SU-DHL-6 (cell line): Measurements from ENCODE around the gene ACTN1.

Experiments used
- H2AFZ ChIP-seq: fragments of 200-600 bp; sonication (generic); 2 replicates; pipeline ENCODE4 v1.6.1; 2014; ENCODE audit warnings: low read depth, mild to moderate bottlenecking, moderate library complexity, mixed read lengths, antibody characterized with exemption, low read length; ENCODE audit not compliant: severe bottlenecking
- H3F3A ChIP-seq: fragments of 200-600 bp; shearing (Covaris generic); 2 replicates; pipeline ENCODE4 v1.6.0; 2016; ENCODE audit warnings: antibody characterized with exemption, mild to moderate bottlenecking; ENCODE audit not compliant: insufficient read depth
- H3K27ac ChIP-seq: fragments of 200-600 bp; sonication (generic); 2 replicates; pipeline ENCODE4 v1.5.1; 2016; ENCODE audit warnings: low read depth, mild to moderate bottlenecking, low read length, moderate library complexity, mixed read lengths
- H3K27me3 ChIP-seq: fragments of 200-600 bp; sonication (generic), shearing (Covaris generic); 2 replicates; pipeline ENCODE4 v1.6.0; 2014; ENCODE audit warnings: mild to moderate bottlenecking, low read length
- H3K36me3 ChIP-seq: fragments of 200-600 bp; sonication (generic); 2 replicates; pipeline ENCODE4 v1.6.1; 2014; ENCODE audit warnings: mild to moderate bottlenecking, low read length, mixed read lengths
- H3K4me2 ChIP-seq: fragments of 300-600, 200-600 bp; shearing (Covaris generic), sonication (generic); 2 replicates; pipeline ENCODE4 v1.6.0; 2014; ENCODE audit warnings: low read length, low read depth, mild to moderate bottlenecking; ENCODE audit not compliant: poor library complexity, severe bottlenecking
- H3K4me3 ChIP-seq: fragments of 200-600 bp; sonication (generic); 2 replicates; pipeline ENCODE4 v1.5.1; 2014; ENCODE audit warnings: antibody characterized with exemption, low read length, mild to moderate bottlenecking, mixed read lengths; ENCODE audit not compliant: insufficient read depth, poor library complexity, severe bottlenecking
- H3K79me2 ChIP-seq: fragments of 200-600 bp; sonication (generic); 2 replicates; pipeline ENCODE4 v1.6.1; 2014; ENCODE audit warnings: mild to moderate bottlenecking, low read length, moderate library complexity; ENCODE audit not compliant: insufficient read depth
- H3K9ac ChIP-seq: fragments of 200-600 bp; sonication (generic); 2 replicates; pipeline ENCODE4 v1.7.0; 2014; ENCODE audit warnings: mild to moderate bottlenecking, low read length
- H3K9me2 ChIP-seq: fragments of 200-600 bp; sonication (generic); replicated peaks from 2 replicates; pipeline ENCODE4 v1.6.1; 2014; ENCODE audit warnings: low read length; ENCODE audit not compliant: insufficient read depth
- H3K9me3 ChIP-seq: fragments of 200-600 bp; sonication (generic); 2 replicates; pipeline ENCODE4 v1.6.1; 2014; ENCODE audit warnings: low read length, mixed read lengths; ENCODE audit not compliant: insufficient read depth
- H4K20me1 ChIP-seq: fragments of 200-600 bp; sonication (generic); 2 replicates; pipeline ENCODE4 v1.6.1; 2014; ENCODE audit warnings: low read depth, mild to moderate bottlenecking, antibody characterized with exemption, low read length, moderate library complexity, mixed read lengths
- EZH2phosphoT487 ChIP-seq: fragments of 200-600 bp; sonication (generic), shearing (Covaris generic); conservative IDR thresholded peaks from 2 replicates; pipeline ENCODE4 v1.6.1; 2018; ENCODE audit warnings: mild to moderate bottlenecking, antibody characterized with exemption, low read length, moderate library complexity, mixed read lengths
- TF ChIP-seq, protein P1 (sequence below): fragments of 200-600 bp; sonication (generic); IDR thresholded peaks from one replicate; pipeline ENCODE4 v1.5.1; 2017; ENCODE audit warnings: antibody characterized with exemption, mild to moderate bottlenecking, low read length, moderate library complexity; ENCODE audit not compliant: insufficient read depth, poor library complexity, severe bottlenecking

Gene ACTN1

DNA sequence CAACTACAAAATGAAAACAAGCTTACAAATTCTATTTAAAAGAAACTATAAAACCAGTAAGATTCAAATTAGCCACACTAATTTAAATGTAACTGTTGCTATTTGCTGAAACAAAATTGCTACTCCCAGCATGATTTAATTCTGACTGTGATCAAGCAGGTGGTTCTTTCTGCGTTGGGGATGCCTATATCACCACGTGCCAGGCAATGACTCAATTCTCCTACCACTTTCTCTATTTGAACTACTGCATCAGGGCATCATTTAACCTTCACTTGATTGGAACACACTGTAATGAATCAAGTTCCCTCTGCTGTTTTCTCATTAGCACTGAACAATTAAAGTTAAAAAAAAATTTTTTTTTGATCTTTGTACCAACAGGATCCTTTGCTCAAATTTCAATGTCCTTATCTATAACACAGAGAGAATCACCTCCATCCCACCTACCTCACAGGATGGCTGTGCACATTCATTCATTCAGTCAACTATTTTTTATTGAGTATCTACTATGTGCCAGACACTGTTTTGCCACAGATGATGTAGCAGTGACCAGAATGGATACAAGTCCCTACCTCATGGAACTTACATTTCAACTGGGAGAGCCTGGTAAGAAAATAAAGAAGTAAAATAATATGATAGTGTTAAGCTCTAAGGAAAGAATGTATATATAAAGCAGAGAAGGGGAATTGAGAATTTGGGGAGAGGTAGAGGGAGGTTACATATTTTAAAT, 8.0 kb upstream of the ACTN1 start:
- Histone ChIP-seq H3K27me3 (no peaks in the 10 kb centered on the region), H3F3A (no peaks in the 10 kb centered on the region), H4K20me1 (no peaks in the 10 kb centered on the region), H3K9me2 (no peaks in the 10 kb centered on the region), H3K9me3 (no peaks in the 10 kb centered on the region), H3K9ac (no peak overlapping the region), H3K4me3 (no peak overlapping the region), H3K27ac (no peak overlapping the region), H3K36me3 (no peaks in the 10 kb centered on the region), H3K79me2 (no peaks in the 10 kb centered on the region), H3K4me2 (no peak overlapping the region), H2AFZ (no peak overlapping the region)
- TF ChIP-seq EZH2phosphoT487, result no peak
- TF ChIP-seq, protein P1, sequence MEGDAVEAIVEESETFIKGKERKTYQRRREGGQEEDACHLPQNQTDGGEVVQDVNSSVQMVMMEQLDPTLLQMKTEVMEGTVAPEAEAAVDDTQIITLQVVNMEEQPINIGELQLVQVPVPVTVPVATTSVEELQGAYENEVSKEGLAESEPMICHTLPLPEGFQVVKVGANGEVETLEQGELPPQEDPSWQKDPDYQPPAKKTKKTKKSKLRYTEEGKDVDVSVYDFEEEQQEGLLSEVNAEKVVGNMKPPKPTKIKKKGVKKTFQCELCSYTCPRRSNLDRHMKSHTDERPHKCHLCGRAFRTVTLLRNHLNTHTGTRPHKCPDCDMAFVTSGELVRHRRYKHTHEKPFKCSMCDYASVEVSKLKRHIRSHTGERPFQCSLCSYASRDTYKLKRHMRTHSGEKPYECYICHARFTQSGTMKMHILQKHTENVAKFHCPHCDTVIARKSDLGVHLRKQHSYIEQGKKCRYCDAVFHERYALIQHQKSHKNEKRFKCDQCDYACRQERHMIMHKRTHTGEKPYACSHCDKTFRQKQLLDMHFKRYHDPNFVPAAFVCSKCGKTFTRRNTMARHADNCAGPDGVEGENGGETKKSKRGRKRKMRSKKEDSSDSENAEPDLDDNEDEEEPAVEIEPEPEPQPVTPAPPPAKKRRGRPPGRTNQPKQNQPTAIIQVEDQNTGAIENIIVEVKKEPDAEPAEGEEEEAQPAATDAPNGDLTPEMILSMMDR, result no peak

DNA sequence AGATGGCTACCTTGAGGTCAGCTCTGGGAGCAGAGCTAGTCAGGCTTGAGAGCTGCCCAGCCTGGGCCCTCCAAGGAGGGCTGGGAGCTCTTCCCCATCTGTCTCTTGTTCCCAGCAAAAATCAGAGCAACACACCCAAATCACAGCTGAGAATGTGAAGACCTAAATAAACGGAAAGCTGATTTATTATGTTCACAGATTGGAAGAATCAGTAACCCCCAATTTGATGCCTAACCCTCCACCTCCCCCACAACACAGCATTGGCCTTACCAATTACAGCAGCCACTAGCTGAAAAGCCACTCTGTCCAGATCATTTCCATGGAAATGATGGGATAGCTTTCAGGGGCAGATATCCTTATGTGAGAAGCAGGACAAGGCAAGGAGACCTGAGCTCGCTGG, 7.1 kb upstream of the ACTN1 start:
- H2AFZ ChIP-seq, result no peak overlapping the region
- H3F3A ChIP-seq, result no peaks in the 10 kb centered on the region
- no peaks in the 10 kb centered on the region for H3K27me3 ChIP-seq
- H3K79me2 ChIP-seq, result no peaks in the 10 kb centered on the region
- no peaks in the 10 kb centered on the region for H3K9me3 ChIP-seq
- no peak overlapping the region for H3K4me3 ChIP-seq
- no peak overlapping the region for H3K9ac ChIP-seq
- no peaks in the 10 kb centered on the region for H3K36me3 ChIP-seq
- H3K9me2 ChIP-seq, result no peaks in the 10 kb centered on the region
- TF ChIP-seq EZH2phosphoT487, result no peak
- TF ChIP-seq, protein P1, result no peak
- H3K27ac ChIP-seq, result no peak overlapping the region
- H4K20me1 ChIP-seq, result no peaks in the 10 kb centered on the region
- H3K4me2 ChIP-seq, result no peak overlapping the region

DNA sequence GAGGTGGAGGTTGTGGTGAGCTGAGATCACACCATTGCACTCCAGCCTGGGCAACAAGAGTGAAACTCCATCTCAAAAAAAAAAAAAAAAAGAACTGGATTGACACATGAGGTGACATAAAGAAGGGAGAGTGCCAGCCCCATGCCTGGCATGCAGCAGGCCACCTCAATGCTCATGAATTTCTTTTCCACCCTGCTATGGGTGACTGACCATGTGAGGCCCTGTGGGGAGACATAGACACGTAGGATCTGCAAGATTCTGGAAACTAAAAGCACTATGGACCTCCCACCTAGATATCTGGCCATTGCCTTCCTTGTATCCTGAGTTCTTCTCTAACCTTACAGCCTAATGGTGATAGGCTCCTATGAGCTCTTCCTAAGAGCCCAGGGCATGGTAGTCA, 5.6 kb upstream of the ACTN1 start:
- Histone ChIP-seq H2AFZ (no peak overlapping the region), H3K4me2 (no peak overlapping the region), H3K27ac (no peak overlapping the region), H3K4me3 (no peak overlapping the region), H3K79me2 (no peaks in the 10 kb centered on the region), H3F3A (no peaks in the 10 kb centered on the region), H3K9me2 (no peaks in the 10 kb centered on the region), H4K20me1 (no peaks in the 10 kb centered on the region), H3K9me3 (no peaks in the 10 kb centered on the region), H3K9ac (no peak overlapping the region), H3K36me3 (no peaks in the 10 kb centered on the region), H3K27me3 (no peaks in the 10 kb centered on the region)
- TF ChIP-seq, protein P1, result no peak
- no peak for TF ChIP-seq EZH2phosphoT487
